ENCODE results near the gene CCZ1B.
"Not testable (repeated sequence)": the region's sequence is repeated elsewhere in the genome, so short reads cannot be mapped to it uniquely, and the experiment has no call there.

CCZ1B gene

DNA sequence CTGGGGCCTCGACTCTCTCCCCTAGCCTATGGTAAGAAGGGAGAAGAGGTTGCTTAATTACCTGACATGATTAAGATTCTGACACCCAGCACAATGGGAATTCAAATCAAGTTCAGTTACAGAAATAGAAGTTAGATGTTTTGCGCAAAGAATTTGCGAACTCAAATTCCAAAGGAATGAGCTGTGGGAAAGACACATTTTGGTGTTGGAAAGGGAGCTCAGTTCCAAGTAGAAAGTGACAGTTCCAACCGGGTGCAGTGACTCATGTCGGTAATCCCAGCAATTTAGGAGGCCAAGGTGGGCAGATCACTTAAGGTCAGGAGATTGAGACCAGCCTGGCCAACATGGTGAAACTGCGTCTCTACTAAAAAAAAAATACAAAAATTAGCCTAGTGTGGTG, 4.0 kb upstream of the CCZ1B start:
- not testable (repeated sequence) for DNase-seq

- not testable (repeated sequence) for DNase-seq
Measured at GRCh38 chr7:6829616-6830015, 3.5 kb upstream of the CCZ1B start.

DNA sequence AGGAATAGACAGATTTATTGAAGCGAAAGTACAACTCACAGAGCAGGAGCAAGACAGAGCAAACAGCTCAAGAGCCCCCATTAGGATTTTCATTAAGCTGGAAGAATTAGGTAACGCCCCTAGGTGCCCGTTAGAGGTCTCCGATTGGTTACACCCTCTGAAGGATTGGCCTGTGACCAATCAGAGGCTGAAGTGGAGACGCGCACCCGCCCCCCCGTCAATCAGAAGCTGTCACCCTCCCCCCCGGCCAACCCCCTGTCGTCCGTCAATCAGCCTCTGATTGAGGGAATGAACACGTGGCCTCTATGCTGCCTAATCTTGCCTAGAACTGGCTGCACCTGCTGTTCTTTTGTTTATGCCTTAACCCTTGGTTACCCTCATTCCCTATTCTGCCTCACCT, 1.1 kb upstream of the CCZ1B start:
- DNase-seq, result not testable (repeated sequence)

DNA sequence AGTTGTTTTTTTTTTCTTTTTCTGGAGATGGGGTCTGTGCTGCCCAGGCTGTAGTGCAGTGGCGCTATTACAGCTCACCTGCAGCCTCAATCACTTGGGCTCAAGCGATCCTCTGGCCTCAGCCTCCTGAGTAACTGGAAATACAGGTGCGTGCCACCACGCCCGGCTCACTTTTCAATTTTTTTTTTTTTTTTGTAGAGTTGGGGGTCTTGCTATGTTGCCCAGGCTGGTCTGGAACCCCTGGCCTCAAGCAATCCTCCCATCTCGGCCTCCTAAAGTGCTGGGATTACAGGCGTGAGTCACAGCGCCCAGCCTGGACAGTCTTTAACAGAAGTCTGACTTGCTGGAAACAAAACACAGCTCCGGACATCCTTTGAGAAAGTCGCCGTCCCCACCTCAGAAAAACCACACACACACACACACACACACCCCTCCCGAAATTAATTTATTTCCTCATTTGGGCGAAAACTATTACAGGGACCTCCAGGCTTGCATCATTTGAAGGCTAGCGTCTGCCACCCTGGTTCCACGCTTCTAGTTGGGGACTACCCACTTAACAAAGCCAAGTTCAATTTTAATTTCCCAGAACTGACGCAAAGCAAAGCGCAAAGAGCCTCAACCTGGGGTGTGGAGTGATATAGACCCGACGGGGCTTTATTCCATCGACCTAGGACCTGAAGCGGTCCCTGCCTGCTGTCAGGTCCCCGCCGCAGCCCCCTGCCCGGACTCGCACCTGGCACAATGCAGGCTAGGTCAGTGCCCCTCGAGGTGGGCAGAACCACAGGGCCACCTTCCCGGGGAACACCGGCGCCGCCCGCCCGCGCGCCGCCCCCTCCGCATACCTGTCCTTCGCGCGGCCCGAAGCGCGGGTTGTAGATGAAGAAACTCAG, 594 bp downstream of the CCZ1B start:
- not testable (repeated sequence) for DNase-seq

DNA sequence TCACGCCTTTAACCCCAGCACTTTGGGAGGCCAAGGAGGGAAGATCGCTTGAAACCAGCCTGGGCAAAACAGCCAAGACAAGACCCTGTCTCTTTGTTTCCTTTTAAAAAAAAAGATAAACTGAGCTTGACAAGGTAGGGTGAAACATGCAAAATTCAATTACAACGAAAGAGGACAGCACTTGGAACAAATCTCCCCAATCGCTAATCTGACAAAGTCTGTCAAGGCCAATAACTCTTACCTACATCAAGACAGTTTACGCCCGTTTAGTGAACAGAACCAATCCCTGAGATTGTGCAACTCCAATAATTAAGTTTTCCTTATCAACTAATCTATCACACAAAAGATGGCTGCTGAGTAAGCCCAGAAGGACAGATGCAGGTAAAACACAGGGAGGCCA, 4.5 kb downstream of the CCZ1B start:
- DNase-seq, result not testable (repeated sequence)

DNA sequence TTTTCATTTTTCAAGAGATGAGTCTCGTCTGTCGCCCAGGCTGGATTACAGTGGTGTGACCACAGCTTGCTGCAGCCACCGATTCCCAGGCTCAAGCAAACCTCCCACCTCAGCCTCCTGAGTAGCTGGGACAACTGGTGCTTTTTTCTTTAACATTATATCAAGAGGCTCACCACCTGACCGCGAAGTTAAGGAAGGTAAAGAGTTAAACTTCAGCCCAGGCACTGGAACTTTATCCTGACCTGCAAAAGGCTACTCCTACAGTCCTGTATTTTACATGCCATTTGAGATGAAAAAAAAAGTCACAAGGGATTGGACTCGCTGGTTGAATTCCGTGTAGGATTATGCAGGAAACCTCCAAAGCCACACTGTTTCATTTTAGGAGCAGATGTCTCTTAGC, 10.6 kb downstream of the CCZ1B start:
- not testable (repeated sequence) for DNase-seq

GRCh38 chr7:6813011-6813410, 13.1 kb downstream of the CCZ1B start:
- DNase-seq, result not testable (repeated sequence)

DNA sequence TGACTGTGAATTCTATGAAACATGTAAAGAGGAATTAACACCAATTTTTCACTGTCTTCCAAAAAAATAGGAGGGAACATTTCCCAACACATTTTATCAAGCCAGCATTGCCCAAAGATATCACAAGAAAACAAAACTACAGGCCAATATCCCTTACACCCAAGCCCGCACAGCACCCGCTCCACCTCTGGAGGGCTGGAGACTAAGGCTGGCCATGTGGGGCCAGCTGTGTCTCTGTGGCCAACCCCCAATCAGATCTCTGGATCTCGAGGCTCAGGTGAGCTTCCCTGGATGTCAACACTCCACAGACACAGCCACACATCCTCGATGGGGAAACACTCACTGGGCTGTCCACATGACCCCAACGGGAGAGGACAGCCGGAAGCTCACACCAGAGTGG, 18.1 kb downstream of the CCZ1B start:
- DNase-seq, result not testable (repeated sequence)

DNA sequence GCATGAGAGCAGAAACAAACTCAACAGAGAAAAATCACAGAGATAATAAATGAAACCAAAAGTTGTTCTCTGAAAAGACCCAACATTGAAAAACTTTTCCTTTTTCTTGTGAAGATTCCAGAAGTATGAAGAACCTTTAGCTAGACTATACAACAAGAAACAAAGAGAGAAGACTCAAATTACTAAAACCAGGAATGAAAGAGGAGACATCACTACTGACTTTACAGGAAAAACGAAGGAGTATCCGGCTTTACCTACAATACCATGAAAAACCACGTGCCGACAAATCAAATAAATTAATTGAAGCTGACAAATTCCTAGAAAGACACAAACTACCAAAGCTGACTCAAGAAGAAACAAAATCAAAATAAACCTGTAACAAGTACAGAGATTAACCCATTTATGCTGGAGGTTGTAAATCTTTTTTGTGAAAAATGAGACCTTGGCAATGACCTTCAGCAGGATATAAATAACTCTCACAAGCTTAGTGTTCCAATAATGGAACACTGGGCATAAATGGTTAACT, 18.6 kb downstream of the CCZ1B start:
- not testable (repeated sequence) for DNase-seq

DNA sequence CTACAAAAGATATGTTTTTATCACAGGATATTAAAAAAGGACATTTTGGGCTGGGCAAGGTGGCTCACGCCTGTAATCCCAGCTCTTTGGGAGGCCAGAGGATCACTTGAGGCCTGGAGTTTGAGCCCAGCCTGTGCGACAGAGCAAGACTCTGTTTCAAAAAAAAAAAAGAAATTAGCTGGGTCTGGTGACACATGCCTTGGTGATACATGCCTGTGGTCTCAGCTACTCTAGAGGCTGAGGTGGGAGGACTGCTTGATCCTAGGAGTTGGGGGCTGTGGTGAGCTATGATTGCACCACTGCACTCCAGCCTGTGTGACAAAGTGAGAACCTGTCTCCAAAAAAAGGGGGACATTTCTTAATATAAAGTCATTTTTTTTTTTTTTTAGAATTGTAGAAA, 25.7 kb downstream of the CCZ1B start:
- not testable (repeated sequence) for DNase-seq

DNA sequence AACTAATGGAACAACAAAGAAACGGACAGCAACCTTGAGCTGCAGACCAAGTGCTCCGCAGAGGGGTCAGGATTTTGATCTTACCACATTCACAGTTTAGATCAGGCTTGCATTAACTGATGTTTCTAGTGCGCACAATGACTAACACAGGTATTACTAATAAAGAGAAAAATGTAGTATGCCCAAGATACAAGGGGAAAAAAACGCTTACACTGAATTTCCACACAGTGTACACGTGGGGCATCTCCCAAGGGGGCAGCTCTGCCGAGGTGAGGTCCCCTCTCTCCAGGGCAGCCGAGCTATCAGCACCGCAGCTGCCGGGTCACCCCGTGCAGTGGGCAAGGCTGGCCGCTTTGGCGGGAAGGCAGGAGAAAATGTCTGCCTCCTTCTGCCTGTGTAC, 26.2 kb downstream of the CCZ1B start:
- DNase-seq, result not testable (repeated sequence)

- DNase-seq, result not testable (repeated sequence)
Measured at GRCh38 chr7:6798047-6798446, 28.0 kb downstream of the CCZ1B start.

GRCh38 chr7:6797218-6797617, 28.9 kb downstream of the CCZ1B start:
- not testable (repeated sequence) for DNase-seq

DNA sequence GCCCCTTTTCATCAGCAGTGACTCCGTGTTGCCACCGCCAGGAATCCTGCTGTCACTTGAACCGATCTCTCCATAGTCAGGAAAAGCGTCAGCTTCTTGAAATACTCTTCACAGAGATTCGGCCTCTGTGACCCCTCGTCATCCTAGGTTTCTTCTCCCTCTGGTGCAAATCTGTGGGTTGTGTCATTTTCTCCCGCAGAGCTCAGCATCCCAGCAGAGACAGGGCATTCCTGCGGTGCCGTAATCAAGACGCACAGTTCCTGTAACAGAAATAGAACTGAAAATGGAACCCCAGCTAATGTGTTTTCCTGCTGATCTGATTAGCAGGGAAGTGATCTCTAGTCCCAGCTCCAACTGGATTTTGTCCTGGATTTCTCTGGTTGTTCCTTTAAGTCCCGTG, 31.8 kb downstream of the CCZ1B start:
- not testable (repeated sequence) for DNase-seq

DNA sequence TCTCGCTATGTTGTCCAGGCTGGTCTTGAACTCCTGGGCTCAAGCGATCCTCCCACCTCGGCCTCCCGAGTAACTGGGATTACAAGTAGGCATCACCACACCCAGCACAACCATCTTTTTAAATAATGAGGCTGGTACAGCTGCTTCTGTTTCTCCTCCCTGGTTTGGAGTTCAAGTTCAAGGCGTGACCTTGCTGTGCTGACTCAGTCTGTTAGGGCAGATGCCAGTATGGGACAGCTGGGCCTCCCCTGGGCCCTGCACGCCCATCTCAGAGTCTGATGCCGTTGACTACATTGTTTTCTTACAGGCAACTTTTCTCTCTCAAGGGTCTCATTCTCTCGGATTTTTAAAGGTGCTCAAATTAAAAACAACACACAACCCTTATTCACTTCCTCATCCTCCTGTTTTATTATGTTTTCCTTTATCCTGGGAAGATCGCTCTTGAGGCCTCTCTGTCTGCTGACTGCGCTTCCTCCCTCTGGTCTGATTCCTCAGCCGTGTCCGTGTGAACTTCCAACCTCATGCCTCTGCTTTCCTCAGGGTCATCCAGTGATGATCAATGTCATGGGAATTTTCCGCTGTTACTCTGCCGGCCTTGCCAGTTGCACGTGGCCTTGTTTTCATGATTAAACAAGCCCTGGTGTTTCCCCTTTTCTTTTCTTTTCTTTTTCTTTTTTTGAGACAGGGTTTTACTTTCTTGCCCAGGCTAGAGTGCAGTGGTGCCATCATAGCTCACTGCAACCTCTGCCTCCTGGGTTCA, 33.8 kb downstream of the CCZ1B start:
- not testable (repeated sequence) for DNase-seq

DNA sequence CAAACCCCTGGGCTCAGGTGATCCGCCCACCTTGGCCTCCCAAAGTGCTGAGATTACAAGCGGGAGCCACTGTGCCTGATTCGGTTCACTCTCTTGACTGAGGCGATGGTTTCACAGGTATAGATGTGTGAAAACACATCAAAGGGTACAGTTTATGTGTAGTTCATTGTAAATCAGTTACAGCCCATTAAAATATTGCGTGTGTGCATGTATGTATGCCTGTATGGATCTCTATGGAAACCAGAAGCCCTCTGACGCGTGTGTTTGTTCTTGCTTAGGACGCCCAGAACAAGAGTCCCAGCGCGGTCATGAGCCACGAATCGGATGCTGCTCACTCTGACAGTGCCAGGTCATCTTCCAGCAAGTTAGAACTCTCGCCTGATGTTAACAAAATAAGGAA, 36.7 kb downstream of the CCZ1B start:
- not testable (repeated sequence) for DNase-seq

DNA sequence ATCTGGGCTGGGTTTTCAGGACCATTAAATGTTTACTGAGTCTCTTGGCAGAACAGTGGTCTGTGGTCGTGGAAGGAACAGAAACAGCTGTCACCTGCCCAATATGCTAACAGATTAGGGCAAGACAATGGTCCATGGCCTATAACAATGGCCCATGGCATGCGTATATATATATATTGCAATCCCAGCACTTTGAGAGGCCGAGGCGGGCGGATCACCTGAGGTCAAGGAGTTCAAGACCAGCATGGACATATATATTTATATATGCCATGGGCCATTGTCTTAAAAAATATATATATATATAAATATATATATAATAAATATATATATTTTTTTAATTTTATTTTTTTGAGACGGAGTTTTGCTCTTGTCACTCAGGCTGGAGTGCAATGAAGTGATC, 44.5 kb downstream of the CCZ1B start:
- not testable (repeated sequence) for DNase-seq

GRCh38 chr7:6761186-6761585, 64.9 kb downstream of the CCZ1B start:
- DNase-seq, result not testable (repeated sequence)

DNA sequence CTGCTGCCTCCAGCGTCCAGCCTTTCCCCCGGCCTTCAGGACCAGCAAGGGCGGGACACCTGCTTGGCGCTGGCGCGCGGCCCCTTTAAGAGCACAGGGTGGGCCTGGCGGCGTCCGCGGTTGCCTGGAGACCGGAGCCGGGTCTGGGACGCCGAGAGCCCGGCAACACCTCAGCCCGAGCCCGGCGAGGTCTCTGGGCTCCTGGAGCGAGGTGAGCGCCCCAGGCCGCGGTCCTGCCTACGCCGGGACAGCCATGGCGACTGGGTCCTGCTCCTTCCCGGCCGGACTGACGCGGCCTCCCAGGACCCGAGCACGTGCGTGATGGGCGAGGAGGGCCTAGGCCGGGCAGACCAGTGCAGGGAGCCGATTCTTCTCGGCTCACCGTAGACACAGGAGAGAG, 72.1 kb downstream of the CCZ1B start, which contains the start of gene RSPH10B2:
Gene RSPH10B2, plus strand, starts transcription at position 140 of the 400 bp plus-strand sequence. CDS start 3,575 bp downstream, outside the sequence.
- not testable (repeated sequence) for DNase-seq

DNA sequence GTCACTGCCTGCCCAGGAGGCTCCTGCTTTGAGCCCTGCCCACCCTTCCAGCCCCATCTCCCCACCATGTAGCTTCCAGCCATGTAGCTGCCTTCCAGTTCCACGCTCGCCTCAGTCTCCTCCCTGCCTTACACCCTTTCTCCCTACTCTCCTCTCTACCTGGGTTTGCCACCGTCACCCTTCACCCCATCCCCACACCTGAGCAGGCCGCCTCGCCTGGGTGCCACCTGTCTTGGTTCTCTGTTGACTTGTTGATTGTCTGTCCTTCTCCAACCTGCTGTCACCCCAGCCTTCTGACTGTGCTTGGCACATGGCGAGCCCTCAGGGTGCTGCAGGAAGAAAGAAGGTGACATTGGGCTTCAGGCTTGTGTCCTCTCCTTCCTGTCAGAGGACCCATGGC, 75.9 kb downstream of the CCZ1B start:
- DNase-seq, result not testable (repeated sequence)

- not testable (repeated sequence) for DNase-seq
Measured at GRCh38 chr7:6749335-6749734, 76.7 kb downstream of the CCZ1B start.

Measured in activated naive CD4-positive, alpha-beta T cell (primary cell).